Glomerular visceral epithelial cell (primary cell): ENCODE results near the gene FNBP1.
"Not testable (repeated sequence)": the region's sequence is repeated elsewhere in the genome, so short reads cannot be mapped to it uniquely, and the experiment has no call there.

Source experiments
- DNase-seq: peaks from one replicate; pipeline ENCODE4 v3.0.0-alpha.2; 2016; ENCODE audit errors: extremely low spot score

Gene FNBP1

DNA sequence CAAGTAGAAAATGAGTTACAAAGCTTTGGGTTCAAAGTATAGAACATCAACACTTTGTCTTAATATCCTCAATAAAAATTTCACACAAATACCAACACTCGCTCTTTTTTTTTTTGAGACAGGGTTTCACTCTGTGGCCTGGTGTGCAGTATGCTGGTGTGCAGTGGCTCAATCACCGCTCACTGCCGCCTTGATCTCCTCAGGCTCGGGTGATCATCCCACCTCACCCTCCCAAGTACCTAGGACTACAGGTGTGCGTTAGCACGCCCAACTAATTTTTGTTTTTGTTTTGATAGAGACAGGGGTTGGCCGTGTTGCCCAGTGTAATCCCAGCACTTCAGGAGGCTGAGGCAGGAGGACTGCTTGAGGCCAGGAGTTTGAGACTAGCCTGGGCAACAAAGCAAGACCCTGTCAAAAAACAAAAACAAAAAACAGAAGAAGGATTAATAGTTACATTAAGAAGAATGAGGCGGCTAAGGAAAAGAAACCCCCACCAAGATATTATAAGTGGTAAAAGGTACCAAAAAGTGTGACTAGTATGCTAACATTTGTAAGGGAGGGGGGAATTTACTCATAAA is 20.3 kb downstream of the FNBP1 start:
- DNase-seq = no peak

DNA sequence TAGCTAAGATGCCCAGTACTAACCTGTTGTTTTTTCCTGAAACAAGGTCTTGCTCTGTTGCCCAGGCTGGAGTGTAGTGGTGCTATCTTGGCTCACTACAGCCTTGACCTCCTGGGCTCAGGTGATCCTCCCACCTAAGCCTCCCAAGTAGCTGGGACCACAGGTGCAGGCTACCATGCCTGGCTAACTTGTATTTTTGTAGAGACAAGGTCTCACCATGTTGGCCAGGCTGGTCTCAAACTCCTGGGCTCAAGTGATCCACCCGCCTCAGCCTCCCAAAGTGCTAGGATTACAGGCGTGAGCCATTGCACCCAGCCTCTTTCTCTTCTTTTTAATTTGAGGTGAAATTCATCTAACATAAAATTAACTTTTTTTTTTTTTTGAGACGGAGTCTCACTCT is 21.1 kb downstream of the FNBP1 start:
- DNase-seq = not testable (repeated sequence)

DNA sequence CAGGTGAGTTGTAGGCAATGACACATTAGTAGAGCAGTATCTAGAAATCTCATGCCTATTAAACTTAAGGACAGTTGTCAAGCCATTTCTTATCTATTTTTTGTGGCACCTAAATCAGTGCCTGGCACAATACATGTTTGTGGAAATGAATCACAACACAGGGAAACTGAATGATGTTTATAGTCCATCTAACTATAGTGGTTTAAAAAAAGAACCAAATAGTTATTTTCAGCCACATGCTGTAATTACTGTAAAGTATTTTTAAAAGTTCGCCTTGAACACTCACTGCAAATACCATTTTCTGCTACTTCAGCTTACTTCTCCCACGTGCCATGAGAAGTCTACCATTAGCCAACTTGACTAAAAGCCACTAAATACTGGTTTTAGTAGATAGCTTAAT is 21.9 kb downstream of the FNBP1 start:
- DNase-seq = no peak

DNA sequence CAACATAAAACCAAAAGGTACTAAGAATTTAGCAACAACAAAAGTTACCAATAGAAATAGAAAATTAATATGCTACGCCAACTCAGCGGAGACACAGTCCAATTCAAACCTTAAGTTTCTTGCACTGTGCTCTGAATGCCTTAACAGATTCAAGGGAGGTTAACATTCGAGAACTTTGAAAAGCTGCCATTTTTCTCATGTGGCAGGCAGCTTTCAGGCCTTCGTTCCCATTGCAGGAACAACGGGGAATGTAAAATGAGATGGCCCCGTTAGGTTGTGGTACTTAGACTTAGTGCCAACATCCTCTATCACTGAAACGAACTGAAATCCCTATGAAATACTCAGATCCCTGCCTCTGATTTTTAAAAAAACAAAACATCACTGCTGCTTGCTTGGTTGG is 22.4 kb downstream of the FNBP1 start:
- no peak for DNase-seq

DNA sequence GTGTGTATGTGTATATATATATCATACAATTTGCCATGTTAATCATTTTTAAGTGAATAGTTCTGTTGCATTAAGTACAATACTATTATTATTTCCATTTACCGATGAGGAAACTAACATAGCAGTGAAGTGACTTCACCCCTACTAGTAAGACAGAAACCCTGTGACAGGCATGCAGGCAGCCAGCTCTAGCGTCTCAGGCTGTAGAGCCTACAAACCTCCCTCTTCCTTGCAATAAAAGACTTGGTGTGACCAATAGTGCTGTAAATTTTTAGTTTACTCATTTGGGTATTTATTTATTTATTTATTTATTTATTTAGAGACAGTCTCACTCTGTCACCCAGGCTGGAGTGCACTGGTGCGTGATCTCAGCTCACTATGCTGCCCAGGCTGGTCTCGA is 24.7 kb downstream of the FNBP1 start:
- DNase-seq = no peak

DNA sequence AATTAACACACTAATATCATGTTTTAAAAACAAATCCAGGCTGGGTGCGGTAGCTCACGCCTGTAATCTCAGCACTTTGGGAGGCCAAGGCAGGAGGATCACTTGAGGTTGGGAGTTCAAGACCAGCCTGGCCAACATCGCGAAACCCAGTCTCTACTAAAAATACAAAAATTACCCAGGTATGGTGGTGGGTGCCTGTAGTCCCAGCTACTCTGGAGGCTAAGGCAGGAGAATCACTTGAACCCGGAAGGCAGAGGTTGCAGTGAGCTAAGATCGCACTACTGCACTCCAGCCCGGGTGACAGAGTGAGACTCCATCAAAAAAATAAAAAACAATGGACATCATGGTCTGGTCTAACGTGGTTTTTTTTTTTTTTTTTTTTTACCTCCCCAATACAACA is 25.5 kb downstream of the FNBP1 start:
- not testable (repeated sequence) for DNase-seq

DNA sequence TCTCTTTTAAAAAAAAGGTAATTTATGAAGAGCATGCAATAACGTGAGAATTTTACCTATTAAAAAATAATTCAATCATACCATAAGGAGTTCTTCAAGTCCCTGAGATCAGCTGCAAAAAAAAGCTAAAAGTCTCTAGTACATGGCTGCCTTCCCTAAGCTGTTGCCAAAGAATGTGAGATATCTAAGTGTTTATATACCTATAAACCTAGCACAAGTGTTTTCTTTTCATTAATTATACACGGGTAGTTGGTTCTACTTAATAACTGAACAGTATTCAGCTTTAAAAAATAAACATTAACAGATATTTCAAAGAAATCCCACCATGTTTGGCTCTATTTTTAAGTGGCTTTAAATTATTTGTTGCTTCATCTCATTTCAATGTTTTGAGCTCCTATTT is 25.9 kb downstream of the FNBP1 start:
- DNase-seq = no peak

DNA sequence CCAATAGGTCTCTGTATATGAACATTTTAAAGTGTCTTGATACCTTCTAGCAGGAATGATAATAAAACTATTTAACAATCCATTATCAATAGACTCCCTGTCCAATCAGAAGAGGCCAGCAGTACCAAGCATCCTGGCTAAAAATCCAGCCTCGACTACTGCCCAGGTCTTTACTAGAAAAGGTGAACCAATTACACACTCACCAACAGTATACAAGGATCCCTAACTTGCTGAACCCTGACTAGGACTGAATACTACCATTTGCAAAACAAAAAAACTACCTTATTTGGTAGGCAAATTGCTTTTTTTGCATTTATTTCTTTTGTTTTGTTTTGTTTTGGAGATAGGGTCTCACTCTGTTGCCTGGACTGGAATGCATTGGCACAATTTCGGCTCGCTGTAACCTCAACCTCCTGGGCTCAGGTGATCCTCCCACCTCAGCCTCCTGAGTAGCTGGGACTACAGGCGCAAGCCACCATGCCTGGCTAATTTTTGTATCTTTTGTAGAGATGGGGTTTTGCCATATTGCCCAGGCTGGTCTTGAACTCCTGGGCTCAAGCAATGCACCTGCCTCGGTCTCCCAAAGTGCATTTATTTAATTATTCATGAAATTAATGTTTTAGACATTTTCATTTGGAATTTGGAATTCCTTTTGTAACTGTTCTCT is 27.5 kb downstream of the FNBP1 start:
- DNase-seq = no peak

DNA sequence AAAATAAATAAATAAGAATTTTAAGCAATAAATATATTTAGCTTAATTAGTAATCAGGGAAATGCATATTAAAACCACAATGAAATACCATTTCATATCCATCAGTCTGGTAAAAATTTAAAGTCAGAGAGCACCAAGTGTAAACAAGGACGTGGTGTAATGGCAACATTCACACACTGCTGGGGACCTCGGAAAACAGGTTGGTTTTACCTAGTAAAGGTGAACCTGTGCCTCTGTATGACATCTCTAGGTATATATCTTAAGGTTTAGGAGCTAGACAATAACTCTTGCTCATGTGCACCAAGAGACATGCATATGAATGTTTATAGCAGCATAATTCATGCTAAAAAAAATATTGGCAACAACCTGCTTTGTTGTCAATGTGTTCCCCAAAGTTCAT is 29.7 kb downstream of the FNBP1 start:
- no peak for DNase-seq

DNA sequence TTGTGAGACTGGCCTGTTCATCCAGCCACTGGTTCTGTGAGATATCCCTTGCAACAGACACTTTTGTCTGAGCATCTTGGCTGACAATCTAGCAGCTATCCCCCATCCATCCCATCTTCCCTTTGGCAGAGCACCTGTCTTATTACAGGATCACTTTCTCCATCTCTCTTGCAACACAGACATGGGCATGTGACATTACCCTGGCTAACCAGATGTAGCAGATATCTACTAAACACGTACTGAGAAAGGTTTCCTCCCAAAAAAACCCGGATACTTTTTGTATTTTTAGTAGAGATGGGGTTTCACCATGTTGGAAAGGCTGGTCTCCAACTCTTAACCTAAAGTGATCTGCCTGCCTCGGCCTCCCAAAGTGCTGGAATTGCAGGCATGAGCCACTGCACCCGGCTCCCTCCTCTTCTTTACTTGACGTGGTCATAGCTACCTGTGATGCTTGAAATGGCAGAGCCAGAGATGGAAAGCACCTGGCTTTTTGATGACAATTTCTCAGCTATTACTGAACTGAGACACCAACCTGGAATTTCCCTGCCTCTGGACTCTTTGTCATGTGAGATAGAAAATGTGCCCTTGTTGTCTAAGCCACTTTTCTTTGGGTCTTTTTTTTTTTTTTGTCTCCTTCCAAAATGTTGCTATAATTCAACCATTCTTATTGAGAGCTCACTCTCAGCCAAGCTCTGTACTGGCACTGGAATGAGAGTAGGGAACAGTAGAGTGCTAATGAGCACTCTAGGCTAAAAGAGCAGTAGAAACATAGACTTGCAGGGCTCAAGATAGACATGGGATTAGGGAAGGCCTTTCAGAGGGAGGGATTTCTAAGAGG is 32.6 kb downstream of the FNBP1 start:
- DNase-seq = no peak

DNA sequence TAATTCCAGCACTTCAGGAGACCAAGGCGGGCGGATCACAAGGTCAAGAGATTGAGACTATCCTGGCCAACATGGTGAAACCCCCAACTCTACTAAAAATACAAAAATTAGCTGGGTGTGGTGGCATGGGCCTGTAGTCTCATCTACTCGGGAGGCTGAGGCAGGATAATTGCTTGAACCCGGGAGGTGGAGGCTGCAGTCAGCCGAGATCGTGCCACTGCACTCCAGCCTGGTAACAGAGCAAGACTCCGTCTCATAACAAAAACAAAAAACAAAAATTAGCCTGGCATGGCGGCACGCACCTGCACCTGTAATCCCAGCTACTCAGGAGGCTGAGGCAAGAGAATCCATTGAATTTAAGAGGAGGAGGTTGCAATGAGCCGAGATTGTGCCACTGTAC is 33.4 kb downstream of the FNBP1 start:
- not testable (repeated sequence) for DNase-seq

DNA sequence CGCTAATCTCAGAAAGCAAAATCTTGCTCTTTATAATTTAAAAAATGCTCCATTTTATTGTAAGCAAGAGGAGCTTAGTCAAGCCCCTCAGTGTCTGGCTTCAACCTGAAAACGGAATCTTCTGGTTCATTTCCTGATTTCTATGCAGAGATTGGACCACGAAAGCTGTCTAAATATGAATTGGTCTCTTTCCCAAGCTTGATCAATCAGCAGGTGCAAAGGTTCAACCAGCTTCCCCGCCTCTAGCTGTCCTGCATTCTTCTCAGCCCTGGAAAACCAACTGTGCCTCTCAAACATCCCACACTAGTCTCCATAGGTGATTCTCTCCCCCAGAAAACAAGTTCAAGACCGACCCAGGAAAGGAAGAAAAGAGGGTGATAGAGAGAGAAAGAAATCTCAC is 34.5 kb downstream of the FNBP1 start:
- DNase-seq = no peak

DNA sequence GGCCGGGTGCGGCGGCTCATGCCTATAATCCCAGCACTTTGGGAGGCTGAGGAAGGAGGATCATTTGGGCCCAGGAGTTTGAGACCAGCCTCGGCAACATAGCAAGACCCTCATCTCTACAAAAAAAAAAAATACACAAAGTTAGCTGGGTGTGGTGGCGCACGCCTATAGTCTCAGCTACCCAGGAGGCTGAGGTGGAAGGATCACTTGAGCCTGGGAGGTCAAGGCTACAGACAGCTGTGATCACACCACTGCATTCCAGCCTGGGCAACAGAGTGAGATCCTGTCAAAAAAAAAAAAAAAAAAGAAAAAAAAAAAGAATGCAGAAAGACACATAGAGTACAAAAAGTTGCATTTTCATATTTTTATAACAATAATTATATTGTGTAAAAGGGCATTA is 36.0 kb downstream of the FNBP1 start:
- not testable (repeated sequence) for DNase-seq

DNA sequence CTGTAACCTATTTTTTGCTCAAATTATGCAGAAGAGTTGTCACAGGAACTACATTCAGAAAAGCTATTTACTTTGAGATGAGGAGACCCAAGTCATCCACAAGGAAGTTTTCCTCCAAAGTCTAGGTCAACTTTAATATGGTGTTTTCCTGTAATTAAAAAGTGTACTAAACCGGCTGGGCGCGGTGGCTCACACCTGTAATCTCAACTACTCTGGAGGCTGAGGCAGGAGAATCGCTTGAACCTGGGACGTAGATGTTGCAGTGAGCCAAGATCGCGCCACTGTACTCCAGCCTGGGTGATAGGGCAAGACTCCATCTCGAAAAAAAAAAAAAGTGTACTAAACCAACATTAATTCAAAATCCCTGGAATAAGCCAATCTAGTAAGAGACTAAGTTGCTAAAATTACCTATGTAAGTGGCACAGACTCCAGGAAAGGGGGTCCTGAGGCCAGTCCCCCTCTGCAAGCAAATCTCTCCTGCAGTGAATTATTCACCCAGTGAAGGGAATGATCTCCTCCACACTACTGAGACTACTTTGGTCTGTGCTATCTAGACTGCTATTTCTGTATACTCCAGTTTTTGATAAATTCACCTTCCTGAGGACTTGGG is 38.9 kb downstream of the FNBP1 start:
- DNase-seq = no peak

DNA sequence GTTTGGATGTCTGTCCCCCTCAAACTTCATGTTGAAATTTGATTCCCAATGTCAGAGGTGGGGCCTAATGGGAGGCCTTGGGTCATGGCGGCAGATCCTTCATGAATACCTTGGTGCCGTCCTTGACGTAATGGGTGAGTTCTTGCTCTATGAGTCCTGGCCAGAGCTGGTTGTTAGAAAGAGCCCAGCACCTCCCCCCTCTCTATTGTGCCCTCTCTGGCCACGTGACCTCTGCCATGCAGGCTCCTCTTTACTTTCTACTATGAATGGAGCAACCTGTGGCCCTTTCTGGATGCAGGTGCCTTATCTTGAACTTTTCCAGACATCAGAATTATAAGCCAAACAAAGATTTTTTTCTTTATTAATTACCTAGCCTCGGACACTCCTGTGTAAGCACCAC is 40.7 kb downstream of the FNBP1 start:
- DNase-seq = no peak

DNA sequence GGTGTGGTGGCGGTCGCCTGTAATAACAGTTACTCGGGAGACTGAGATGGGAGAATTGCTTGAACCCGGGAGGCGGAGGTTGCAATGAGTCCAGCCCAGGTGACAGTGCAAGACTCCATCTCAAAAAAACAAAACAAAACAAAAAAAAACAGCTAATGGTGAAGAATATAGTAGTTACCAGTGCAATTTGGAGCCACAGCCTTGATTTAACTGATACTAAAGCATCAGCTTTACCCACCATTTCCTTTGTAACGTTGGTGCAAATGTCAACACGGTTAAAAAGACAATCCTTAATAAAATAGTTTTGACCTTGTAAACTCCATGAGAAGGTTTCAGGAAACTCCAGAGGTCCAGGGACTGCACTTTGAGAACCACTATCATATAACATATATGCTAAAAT is 41.8 kb downstream of the FNBP1 start:
- DNase-seq = no peak

DNA sequence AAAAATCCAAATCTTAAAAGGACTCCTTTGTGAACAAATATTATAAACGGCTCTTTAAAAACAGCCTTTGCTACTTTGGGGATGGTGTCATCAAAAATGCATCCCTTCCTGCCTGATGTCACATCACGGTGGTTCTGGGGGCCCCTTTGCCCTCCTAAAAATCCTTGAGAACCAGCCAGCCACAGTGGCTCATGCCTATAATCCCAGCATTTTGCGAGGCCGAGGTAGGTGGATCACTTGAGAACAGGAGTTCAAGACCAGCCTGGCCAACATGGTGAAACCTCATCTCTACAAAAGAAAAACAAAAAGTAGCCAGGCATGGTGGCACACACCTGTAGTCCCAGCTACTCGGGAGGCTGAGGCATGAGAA is 43.9 kb downstream of the FNBP1 start:
- DNase-seq = no peak

DNA sequence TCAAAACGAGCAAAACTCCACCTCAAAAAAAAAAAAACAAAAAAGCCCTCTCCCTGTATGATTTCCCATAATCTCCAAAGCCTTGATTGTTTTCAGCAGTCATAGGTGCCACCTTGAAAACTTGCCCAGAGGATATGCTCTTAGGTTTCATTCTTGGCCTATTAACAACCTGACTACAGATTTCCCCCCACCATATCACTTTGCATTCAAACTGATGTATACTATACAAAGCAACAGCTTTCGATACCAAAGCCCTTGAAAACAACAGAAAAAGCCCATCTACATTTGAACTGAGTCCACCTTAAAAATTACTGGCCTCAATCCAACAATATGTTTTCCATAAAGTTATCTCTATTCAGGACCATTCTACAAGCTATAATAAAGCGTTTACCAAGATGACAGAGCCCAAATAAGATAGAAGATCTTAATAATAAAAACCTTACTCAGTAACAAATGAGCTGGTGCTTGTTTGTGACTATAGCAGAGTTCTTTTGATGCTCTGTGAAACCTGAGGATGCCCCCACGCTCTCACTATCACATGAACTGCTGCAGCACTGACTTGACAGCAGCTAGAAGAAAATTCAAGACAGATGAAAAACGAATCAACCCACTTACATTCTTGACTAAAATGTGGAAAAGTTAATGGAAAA is 44.4 kb downstream of the FNBP1 start:
- no peak for DNase-seq

DNA sequence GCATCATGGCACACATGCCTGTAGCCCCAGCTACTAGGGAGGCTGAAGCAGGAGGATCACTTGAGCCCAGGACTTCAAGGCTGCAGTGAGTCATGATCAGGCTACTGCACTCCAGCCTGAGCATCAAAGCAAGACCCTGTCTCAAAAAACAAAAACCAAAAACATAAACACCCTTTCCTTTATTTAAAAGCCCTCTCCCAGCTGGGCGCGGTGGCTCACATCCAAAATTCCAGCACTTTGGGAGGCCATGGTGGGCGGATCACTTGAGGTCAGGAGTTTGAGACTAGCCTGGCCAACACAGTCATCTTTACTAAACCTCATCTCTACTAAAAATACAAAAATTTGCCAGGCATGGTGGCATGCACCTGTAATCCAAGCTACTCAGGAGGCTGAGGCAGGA is 45.3 kb downstream of the FNBP1 start:
- not testable (repeated sequence) for DNase-seq

DNA sequence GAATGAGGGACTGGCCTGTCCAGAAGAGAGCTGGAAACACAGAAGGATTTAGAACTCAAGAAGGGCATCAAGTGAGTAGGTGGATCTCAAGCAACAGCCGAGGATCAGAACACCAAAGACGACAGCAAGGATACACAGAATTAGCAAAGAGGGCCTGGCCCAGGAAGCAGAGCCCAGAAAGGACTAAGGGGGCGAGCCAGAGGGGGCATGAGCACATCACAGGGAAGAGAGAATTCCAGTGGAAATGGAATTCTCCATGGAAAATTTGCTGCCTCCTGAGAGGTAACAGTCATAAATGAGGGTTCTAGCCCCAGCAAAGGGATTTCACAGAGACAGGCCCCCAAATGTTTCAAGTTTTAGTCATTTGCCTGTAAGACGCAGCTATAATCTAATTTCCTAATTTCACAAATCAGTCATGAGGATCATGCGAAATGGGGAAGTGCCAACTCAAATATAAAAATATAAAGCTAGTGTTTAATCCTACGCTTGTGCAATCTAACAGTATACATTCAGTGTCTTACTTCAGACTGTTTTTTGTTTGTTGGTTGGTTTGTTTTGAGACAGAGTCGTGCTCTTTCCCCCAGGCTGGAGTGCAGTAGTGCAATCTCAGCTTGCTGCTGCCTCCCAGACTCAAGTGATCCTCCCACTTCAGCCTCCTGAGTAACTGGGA is 46.7 kb downstream of the FNBP1 start:
- no peak for DNase-seq

DNA sequence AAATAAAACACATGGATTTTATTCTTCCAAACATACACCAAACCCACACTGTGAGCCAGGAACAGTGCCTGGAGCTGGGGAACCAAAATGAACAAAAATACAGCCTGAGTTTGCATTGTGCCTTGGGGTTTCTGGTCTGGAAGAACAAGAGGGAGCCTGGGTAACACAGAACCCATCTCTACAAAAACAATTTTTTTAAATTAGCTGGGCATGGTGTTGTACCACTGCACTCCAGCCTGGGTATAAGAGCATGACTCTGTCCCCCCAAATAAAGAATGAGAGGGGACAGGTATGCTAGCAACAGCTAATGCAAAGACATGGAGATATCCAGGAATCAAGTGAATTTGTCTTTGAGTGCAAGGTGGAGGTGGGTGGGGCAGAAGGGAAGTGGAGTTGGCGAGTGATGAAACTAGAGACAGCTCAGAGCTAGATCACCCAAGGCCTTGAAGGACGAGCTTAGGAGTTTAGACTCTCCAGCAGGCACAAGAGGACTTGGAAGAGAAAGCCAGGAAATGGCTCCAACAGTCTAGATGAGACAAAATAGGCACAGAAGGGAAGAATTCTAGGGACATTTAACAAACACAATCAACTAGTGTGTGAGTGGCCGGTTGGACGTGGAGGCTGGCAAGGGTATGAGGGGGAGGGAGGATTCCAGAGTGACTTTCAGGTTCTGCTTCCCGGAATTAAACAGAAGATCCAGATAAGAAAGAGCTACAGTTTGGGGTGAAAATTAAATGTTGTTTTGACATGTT is 47.4 kb downstream of the FNBP1 start:
- DNase-seq = no peak
